Measurements from ENCODE around the gene LTBP1. TPM values are rescaled to one million over a fixed set of nuclear protein-coding genes. Genes with fewer than 3 reads are reported as not detected.

The LTBP1 gene
- total RNA-seq, 2 experiments from 2014 or later = 0.06 TPM; not detected in 1

DNA sequence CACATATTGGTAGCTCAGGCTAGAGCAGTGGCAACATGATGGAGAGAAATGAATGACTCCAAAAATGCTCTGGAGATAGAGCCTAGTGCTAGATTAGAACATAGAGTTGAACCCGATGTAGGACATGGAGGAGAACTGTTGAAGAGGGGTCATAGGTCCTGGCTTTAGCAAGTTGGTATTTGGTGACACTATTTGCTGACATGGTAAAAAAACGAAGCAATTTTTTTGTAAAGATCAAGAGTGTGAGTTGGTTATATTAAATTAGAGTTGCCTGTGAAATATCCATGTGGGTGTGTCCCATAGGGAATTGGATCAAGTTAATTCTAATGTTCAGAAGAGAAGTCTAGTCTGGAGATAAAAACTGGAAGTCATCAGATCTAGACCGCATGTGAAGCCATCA lies 386.7 kb downstream of the LTBP1 start:
- intact Hi-C loops (cut with DNase I, micrococcal nuclease) = no loop called here
- Mint-ChIP-seq H3K36me3 (ENCODE audit: low read depth) (no peaks in the 10 kb centered on the region), H3K27me3 (peaks cover 4% of the 10 kb centered on the region), H3K4me1 (ENCODE audit: low read depth) (no peaks in the 10 kb centered on the region), H3K4me3 (no peak overlapping the region), H3K9me3 (no peaks in the 10 kb centered on the region), H3K27ac (no peak overlapping the region)
- no peak overlapping the region for H3K4me3 ChIP-seq (ENCODE audit: low read length)
- no peak for TF ChIP-seq CTCF (IDR thresholded peaks at IDR 0.05)
- H3K27me3 ChIP-seq (ENCODE audit: control insufficient read depth in 1 of 2, insufficient read depth in 2 of 2, low read length in 2 of 2) = no peaks in the 10 kb centered on the region
- no peak for DNase-seq
- no peak for ATAC-seq (ENCODE audit: poor library complexity)
- ChIA-PET CTCF (interaction anchor here (0.5 kb wide), 1 partner anchor 1079 kb away, joined by 6 read pairs; no protein-coding TSS in a partner anchor), POLR2A (no interaction called here)
- no peaks in the 10 kb centered on the region for H3K36me3 ChIP-seq (ENCODE audit: insufficient read depth, low read length)
- H3K4me1 ChIP-seq (ENCODE audit: insufficient read depth, low read length) = no peaks in the 10 kb centered on the region
- no peak overlapping the region for H3K27ac ChIP-seq (ENCODE audit: low read depth in 1 of 2, low read length in 2 of 2)
- no peaks in the 10 kb centered on the region for H3K9me3 ChIP-seq (ENCODE audit: control insufficient read depth in 1 of 2, insufficient read depth in 1 of 2, low read length in 2 of 2)

DNA sequence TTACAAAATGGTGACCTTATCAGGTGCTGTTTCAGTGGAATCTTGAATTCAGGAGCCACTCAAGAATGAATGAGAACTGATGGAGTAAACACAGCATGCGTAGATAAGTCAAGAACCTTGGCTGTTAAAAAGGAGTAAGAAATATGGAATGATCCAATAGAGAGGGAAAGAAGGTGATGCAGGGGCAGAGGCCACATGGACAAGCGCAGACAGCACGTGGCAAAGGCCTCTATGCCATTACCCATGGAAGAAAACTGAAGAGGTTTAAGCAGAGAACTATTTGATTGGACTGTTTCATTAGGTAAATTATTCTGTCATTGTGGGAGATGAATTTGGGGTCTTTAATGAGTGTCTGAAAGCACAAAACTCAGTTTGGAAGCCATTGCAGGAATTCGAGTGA lies 387.3 kb downstream of the LTBP1 start:
- H3K9me3 Mint-ChIP-seq = no peaks in the 10 kb centered on the region
- DNase-seq (no peak), ATAC-seq (ENCODE audit: poor library complexity) (no peak)
- H3K4me3 Mint-ChIP-seq = no peak overlapping the region
- intact Hi-C loops (cut with DNase I, micrococcal nuclease) = no loop called here
- H3K36me3 Mint-ChIP-seq (ENCODE audit: low read depth) = no peaks in the 10 kb centered on the region
- Histone ChIP-seq H3K36me3 (ENCODE audit: insufficient read depth, low read length) (no peaks in the 10 kb centered on the region), H3K4me1 (ENCODE audit: insufficient read depth, low read length) (no peaks in the 10 kb centered on the region), H3K27me3 (ENCODE audit: control insufficient read depth in 1 of 2, insufficient read depth in 2 of 2, low read length in 2 of 2) (no peaks in the 10 kb centered on the region), H3K4me3 (ENCODE audit: low read length) (no peak overlapping the region), H3K9me3 (ENCODE audit: control insufficient read depth in 1 of 2, insufficient read depth in 1 of 2, low read length in 2 of 2) (no peaks in the 10 kb centered on the region), H3K27ac (ENCODE audit: low read depth in 1 of 2, low read length in 2 of 2) (no peak overlapping the region)
- TF ChIP-seq CTCF (IDR thresholded peaks at IDR 0.05) = no peak
- CTCF ChIA-PET = no interaction called here
- POLR2A ChIA-PET = no interaction called here
- H3K27ac Mint-ChIP-seq = no peak overlapping the region
- no peaks in the 10 kb centered on the region for H3K4me1 Mint-ChIP-seq (ENCODE audit: low read depth)
- H3K27me3 Mint-ChIP-seq = peaks cover 9% of the 10 kb centered on the region

DNA sequence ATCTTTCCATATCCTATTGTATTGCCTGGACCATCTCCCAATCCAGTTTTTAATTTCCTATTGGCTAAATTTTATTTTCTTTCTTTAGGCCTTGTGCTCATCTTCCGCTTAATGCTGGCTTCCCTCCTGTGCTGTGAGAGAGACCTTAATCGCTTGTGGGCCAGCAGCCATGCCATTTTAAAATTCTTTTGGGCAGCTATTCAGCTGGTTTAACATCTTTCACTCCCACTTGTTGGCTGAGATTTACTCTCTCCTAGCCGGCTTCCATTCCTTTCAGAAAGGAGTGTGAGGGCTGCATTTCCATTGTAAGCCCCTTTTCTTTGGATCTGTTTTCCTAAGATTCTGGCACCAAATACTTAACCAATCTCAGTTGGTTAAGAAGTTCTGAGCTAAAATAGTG lies 388.8 kb downstream of the LTBP1 start:
- no peaks in the 10 kb centered on the region for H3K9me3 Mint-ChIP-seq
- Histone ChIP-seq H3K27ac (ENCODE audit: low read depth in 1 of 2, low read length in 2 of 2) (no peak overlapping the region), H3K4me3 (ENCODE audit: low read length) (no peak overlapping the region), H3K36me3 (ENCODE audit: insufficient read depth, low read length) (no peaks in the 10 kb centered on the region), H3K27me3 (ENCODE audit: control insufficient read depth in 1 of 2, insufficient read depth in 2 of 2, low read length in 2 of 2) (no peaks in the 10 kb centered on the region), H3K9me3 (ENCODE audit: control insufficient read depth in 1 of 2, insufficient read depth in 1 of 2, low read length in 2 of 2) (no peaks in the 10 kb centered on the region), H3K4me1 (ENCODE audit: insufficient read depth, low read length) (no peaks in the 10 kb centered on the region)
- ATAC-seq (ENCODE audit: poor library complexity) (no peak), DNase-seq (no peak)
- no peaks in the 10 kb centered on the region for H3K36me3 Mint-ChIP-seq (ENCODE audit: low read depth)
- no peaks in the 10 kb centered on the region for H3K4me1 Mint-ChIP-seq (ENCODE audit: low read depth)
- ChIA-PET POLR2A (interaction anchor here (0.6 kb wide), 1 partner anchor 27 kb away, joined by 5 read pairs; no protein-coding TSS in a partner anchor), CTCF (no interaction called here)
- no peak overlapping the region for H3K27ac Mint-ChIP-seq
- no peak overlapping the region for H3K4me3 Mint-ChIP-seq
- intact Hi-C loops (cut with DNase I, micrococcal nuclease) = no loop called here
- peaks cover 11% of the 10 kb centered on the region for H3K27me3 Mint-ChIP-seq
- no peak for TF ChIP-seq CTCF (IDR thresholded peaks at IDR 0.05)
